ENCODE measurements around the gene PLEKHG1.

Gene PLEKHG1

DNA sequence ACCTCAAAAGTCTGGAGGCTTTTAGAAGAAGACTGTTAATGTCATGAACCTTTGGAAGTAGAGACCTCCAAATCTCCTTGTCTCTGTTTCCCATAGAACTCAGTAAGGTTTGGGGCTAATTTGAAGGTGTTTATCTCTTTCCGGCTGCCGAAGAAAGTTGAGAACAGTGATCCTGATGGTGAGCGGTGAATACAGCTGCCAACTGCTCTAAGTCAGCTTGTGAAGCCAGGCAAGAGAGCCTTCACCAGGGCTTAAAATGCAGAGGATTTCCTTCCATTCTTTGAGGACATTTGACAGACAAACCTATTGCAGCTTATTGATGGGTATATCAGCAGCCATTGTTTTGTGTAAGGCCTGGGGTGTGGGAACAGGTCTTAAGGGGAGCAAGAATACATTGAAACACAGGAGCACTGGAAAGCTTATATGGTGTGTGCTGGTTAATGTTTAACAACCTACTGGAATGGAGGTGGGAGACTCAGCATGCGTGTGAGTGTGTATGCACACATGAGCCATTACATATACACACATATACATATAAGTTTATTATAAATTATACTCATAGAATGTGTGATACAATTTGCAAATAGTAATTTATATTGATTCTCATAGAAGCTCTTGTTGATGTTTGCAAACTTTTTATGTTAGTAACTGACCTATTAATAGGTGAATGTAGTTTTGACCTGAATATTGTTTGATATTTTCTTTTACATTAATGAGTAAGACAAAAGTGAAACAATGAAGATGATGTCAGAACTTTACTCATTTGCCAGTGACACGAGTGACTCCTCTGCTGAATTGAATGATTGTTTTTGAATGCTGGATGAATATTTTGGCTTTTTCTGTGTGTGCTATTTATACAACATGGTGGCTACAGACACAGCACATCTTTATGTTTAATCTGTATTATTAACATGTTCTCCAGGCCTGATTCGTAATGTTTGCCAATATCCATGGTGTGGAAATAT, 18.1 kb downstream of the PLEKHG1 start:
- DNase-seq (ENCODE audit: low read depth, low spot score), result no peak
- no peak overlapping the region for H3K27ac ChIP-seq

DNA sequence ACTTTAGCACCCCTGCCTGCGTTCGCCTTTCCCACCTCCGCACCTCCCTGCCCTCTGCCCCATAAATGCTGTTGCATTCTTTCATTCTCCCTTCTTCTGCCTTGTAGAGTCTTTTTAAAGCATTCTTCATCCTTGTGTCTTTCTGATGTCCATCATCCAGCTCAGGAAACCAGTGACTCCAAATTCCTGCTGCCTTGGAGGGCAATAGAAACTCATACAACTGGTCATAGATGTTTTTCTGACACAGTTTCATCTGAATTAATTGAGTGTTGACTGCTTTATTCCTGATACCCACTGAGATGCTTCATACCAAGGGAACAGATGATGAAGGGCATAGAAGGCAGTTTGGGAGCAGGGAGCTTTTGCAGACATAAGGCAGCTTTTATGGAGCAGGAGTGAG, 19.6 kb downstream of the PLEKHG1 start:
- H3K27ac ChIP-seq, result no peak overlapping the region

DNA sequence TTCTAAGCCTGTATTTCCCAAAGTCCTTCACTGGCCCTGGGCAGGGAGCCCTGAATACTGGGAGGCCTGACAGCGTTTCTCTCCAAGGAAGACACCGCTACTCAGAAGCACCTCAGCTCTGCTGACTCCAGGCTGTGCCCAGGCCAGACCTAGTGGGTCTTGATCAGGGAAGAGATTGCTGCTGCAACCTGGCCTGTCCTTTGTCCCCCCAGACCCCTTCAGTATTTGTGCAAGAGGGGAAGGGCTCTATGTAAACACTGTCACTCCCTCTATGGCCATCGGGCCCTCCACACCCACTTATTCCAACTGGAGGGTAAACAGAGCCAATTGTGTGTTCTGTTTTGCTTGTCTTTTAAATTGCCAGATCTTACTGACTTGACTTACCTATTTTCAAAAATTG, 20.6 kb downstream of the PLEKHG1 start:
- H3K27ac ChIP-seq, result no peak overlapping the region

More for the DNA sequence above, 19.6 kb downstream of the PLEKHG1 start:
- DNase-seq (ENCODE audit: low read depth, low spot score), result no peak

DNA sequence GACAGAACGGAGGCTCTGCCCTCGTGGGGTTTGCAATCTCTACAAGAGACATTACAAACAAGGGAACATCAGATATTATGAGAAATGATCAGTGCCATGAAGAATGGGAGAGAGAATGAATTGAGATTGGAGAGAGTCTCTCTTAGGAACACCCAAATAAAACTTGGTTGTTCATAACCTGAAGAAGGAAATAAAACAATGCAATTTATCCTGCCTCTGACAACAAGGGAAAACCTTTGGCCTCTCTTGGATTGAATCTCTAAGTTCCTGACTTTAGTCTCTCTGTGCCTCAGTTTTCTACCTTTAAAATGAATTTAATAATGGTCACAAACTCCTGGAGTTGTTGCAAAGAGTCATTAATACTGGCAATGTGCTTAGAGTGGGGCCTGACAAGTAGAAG, 21.1 kb downstream of the PLEKHG1 start:
- DNase-seq (ENCODE audit: low read depth, low spot score), result no peak
- no peak overlapping the region for H3K27ac ChIP-seq

More for the DNA sequence above, 20.6 kb downstream of the PLEKHG1 start:
- DNase-seq (ENCODE audit: low read depth, low spot score), result no peak

DNA sequence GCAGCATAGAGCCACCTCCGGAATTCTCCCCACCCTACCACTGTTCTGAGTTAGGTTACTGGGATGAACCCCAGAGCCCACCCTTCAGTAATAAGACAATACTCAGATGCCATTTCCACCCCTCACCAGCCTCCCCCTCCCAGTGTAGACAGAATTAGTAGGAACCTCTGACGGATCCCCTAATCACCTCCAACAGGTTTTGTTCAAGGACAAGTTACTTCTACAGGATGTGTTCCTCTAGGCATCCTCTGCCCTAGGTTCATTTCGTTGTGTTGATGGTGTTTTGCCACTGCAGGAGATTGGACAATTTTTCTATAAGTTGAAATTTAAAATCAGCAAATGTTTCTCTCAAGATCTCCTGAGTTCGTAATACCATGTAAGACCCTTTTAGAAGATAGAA, 22.8 kb downstream of the PLEKHG1 start:
- DNase-seq (ENCODE audit: low read depth, low spot score), result no peak
- no peak overlapping the region for H3K27ac ChIP-seq

DNA sequence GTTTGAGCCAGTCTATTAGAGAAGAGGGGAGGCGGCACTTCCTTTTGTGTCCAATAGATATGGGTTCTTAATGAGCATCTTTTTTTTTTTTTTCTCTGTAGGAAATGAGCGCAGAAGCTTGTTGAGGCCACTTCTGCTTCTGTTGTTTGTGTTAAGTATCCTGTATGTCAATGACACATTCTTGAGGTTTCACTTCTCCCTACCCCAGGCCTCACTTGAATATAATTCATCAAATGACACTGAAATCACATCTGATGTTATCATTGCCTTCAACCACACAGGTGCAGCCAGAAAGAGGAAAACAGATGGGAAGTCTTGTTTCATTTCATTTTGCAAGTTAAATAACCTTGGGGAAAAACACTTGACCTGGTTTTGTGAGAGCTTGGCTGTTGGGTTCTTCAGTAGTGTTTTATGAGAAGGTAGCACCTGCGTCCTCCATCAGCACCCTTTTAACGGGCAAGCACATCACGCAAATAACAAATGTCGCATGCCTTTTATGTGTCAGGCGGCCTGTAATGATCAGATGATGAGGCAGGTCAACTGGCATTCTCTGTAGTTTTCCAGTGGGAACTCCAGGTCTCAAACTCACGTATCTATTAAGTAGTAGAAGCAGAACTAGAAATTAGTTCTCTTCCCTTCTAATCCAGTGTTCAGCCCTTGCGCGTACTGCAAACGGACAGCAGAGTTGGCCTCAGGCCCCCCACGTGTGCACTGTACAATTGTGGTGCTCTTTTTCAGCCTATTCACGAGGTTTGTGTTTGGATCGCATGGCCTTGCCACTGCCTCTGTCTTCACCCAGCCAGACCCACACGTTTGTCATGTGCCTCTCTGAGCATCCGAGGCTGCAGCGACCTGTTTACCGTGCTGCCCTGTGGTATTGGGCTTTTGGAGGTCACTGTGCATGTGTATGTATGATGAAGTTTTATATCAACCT, 23.5 kb downstream of the PLEKHG1 start:
- no peak overlapping the region for H3K27ac ChIP-seq
- no peak for DNase-seq (ENCODE audit: low read depth, low spot score)

DNA sequence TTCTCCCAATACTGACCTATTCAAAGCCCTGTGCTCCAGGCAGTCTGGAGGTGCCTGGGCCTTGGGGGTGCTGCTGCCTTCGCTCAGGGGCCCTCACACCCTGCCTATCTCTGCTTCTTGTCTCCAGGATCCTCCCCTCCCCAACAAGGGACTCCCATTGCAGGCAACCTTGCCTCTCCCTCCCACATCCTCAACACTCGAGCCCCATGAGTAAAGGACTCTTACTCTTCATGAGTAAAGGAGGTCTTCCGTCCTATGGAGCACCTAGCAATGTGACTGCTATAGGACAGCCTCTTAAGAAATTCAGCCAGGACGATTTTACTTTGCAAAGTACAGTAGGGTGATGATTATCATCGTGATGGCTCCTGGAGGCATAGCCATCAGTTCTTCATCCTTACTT, 24.5 kb downstream of the PLEKHG1 start:
- no peak for DNase-seq (ENCODE audit: low read depth, low spot score)
- H3K27ac ChIP-seq, result no peak overlapping the region

DNA sequence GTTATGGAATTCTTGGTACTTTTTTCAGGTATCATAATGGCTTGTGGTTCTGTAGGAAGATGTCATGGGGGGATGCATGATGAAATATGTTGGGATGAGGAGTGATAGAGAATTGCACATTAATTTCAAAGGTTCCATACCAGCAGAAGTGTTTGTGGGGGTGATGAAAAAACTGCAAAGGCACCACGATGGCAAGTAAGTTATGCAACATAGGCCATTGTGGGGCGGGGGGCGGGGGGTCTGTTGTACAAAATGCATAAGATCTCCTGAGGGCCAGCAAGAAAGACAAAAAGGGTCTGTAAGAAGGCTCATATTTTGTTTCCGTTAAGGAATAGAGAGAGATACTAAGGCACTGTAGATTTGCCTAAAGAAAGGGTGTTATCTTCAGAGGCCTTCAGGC, 26.2 kb downstream of the PLEKHG1 start:
- DNase-seq (ENCODE audit: low read depth, low spot score), result no peak
- no peak overlapping the region for H3K27ac ChIP-seq

DNA sequence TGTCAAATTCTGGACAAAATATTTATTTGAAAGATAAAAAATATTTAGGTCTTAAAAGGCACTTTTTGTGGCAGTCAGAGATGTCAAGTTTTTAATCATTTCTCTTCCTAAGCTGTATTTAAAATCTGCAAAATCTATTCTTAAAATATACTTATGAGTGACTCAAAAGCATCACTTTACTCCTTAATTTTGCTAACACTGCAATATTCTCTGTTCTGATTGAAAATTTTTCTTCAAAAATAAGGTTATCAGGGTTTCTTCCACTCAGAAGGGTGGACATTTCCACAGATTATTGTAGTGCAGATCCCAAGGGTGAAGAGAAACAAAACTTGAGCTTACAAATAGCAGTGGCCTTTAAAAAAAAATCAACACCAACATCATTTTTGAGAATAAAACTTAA, 27.5 kb downstream of the PLEKHG1 start:
- no peak overlapping the region for H3K27ac ChIP-seq
- DNase-seq (ENCODE audit: low read depth, low spot score), result no peak

DNA sequence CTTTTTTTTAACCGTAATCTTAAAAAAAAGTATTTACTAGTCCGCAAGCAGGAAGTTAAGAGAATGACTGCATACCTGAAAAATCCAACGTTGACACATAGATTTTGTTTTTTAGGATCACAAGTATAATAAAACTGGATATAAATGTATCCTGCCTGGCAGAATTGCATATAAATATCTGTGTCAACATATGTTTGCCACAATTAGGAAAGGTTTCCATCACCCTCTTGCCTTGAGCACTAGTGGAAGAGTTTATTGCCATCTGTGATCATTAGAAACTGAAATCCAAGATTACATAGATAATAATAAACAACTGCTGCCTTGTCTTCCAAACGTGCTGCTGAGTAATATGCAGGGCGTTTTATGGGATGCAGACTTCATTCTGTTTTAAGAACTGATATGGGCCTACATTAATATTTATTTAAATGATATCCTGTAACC, 27.9 kb downstream of the PLEKHG1 start:
- no peak for DNase-seq (ENCODE audit: low read depth, low spot score)
- H3K27ac ChIP-seq, result no peak overlapping the region

DNA sequence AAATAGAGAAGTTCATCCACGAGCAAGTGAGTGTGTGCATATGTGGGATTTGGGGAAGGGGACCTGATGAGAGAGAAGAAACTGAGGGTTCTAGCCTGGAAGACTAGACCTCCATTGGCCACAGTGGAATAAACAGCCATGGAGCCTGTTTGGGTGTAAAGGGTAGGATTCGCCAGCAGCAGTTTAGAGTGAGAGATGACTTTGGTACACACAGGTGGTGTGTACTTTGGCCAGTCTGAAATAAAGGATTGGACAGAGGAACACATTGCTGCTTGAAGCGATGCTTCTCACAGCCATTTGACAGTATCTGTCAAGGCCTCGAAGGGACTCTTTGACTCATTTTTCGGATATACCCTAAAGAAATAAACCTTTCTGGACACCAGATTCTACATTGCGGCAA, 29.2 kb downstream of the PLEKHG1 start:
- H3K27ac ChIP-seq, result no peak overlapping the region
- DNase-seq (ENCODE audit: low read depth, low spot score), result no peak

DNA sequence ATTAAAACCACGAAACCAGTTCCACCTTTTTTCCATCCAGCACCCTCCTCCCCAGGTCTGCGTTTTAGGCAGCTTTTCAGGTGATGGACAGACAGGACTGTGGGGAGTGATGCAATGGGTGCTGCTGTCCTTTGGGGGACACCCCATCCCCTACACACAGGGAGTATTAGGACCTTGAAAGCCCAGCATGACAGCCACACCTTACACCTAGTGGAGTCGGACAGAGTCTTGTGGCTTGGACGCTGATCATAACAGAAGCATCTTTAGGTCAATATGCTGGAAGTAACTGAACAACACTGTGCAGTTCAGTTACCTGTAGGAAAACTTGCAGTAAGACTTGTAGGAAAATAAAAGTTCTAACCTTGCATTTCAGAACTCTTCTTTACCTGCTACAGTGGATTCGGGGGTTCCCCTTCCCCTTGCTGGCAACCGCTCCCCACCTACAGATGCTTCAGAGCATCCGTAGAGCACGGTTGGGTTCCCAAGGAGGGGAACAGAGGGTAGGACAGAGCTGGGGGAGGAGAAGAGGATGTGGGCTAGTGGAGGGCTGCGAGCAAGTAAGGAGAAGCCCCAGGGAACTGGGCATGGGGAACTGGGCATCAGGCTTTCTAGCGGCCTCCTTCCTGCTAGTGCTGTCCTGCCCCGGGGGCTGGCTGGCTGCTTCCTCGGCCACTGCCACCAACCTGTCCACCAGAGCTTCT, 31.7 kb downstream of the PLEKHG1 start:
- DNase-seq (ENCODE audit: low read depth, low spot score), result no peak

DNA sequence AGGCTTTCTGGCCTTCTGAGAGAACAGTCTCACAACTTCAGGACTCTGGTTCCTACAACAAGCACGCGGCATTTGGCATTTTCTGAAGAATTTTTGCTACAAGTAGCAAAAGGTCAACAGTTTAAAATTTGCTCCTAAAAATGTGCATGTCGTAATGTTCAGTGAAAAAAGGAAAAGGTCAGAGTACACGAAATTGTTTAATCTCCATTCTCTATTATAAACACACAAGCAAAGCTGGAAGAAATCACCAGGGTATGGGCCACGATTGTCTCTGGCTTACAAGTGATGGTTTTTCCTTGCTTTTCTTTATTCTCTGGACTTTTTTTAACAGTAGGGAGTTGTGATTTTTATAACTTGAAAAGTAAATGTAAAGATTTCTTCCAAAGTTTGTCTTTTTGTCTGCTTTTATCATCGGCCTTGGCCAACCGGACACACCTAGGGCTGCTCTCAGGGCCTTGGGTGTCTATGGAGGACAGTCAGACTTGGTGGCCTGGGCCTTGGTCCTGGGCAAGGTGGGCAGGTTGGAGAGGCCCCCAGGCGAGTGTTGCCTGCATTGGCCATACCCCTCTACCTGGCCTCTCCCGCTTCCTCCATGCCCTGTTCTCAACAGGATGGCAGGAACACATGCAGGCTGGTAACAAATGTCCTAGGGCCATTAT, 32.4 kb downstream of the PLEKHG1 start:
- no peak for DNase-seq (ENCODE audit: low read depth, low spot score)
- no peak overlapping the region for H3K27ac ChIP-seq

More for the DNA sequence above, 31.7 kb downstream of the PLEKHG1 start:
- H3K27ac ChIP-seq, result no peak overlapping the region

DNA sequence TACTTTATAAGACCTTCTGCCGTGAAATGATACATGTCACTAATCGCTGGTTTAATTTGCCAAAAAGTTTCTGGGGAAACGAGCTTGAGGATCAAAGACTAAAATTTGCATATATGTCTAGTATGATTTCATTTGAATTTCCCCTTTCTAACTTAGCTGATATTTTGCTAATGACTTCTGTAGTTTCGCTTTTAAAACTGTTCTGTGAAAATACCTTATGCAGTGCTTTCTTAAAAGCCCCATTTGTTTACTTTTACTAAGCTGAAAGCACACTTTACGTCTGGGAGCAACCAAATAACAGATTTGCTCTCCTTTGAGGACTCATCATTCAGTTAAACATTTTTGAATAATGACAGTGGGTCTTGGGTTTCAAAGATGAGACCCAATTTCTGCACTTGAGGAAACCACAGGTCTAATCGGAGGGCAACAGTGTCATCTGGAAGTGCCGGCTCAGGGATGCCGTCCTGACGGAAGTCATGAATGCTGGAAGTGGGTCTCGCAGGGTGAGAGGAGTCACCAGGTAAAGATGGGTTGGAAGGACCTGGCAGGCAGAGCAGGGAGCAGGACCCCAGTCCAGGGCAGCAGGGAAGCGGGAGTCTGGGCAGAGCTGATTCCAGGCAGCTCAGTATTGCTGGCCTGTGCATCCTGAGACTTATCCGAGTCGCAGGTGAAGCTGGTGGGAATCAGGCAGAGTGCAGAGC, 33.2 kb downstream of the PLEKHG1 start:
- DNase-seq (ENCODE audit: low read depth, low spot score), result no peak
- H3K27ac ChIP-seq, result no peak overlapping the region

DNA sequence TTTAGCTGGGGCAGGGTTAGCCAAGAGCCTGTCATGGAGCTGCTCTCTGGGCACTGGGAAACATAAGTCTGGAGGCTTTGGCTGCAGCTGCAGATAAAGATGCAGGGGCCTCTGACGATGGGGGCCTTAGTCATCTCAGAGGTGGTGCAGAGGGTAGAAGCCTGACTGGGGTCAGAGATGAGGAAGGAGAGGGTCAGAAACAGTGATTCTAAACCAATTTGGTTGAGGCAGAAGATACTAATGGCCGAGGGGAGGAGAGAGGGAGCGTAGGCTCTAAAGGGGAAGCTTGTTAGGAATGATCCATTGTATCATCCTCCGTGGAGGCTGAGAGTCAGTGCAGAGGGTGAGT, 33.8 kb downstream of the PLEKHG1 start:
- DNase-seq (ENCODE audit: low read depth, low spot score), result no peak
- H3K27ac ChIP-seq, result no peak overlapping the region

DNA sequence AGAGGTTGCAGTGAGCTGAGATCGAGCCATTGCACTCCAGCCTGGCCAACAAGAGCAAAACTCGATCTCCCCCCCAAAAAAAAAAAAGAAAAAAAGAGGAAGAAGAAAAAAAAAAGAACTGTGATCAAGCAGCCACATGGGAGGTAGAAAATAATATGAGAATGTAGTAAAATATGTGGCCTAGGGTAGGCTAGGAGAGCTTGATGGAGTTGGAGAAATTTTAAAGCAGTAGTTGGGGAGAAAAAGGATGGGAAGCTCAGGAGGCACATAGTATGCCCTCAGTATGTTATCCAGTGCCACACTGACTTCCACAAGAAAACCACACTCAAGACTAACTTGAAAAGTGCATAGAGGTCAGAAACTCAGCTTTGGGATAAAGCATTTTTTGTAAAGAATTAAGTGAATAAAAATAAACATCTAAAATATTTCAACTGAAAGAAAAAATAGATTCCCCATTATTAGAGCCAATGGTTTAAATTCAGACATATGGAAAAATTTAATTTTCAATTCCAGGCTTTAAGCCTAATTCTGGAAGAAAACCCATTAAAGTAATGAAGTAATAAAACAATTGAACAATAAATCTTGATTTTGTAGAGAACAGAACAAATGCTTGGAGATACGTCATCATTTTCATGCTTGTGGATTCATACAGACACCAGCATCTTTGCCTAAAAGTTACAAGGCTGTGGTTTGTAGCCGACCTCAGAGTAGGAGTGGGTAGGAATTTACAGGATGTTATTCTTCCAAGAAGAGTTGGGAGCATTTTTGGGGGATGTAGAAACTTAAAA, 34.7 kb downstream of the PLEKHG1 start:
- no peak for DNase-seq (ENCODE audit: low read depth, low spot score)
- no peak overlapping the region for H3K27ac ChIP-seq

DNA sequence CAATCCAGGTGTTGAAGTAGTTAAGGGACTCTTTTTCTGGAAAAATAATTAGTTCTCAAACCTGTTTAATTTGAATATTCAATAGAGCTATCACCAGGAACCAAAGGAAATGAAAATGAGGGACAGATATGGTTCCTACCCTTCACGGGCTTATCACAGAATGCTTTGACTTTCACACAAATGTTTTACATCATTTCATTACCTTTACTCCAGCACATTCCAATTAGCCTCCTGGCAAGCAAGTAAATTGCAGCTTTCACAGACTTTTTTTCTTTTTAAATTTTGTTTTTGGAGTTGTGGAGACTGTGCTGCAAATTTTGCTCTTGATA, 35.2 kb downstream of the PLEKHG1 start:
- H3K27ac ChIP-seq, result no peak overlapping the region
- no peak for DNase-seq (ENCODE audit: low read depth, low spot score)

DNA sequence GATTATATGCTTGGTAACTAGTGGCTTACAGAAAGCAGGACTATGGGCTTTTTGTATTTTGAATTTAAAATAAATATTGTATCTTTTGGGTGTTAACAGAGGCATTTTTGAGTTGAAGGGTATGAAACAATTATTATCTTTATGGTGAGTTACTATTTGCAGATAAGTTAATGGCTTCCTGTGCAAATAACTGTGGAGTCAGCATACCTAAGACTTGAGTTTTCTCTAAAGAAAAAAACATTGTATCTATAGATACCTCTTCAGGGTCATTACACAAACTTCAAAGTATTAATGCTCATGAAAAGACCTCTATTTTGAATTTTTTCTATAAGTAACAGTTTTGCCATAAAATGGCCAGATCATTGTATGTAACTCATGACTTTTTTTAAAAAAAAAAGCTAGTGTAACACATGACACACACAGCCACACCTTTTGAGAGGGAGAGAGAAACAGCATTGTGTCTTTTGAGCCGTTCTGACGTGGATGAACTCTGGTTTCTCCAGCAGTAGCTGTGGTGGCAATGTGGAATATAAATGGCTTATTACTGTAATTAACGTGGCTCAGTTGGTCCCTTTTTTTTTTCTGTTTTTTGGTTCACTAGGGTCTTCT, 36.3 kb downstream of the PLEKHG1 start:
- H3K27ac ChIP-seq, result no peak overlapping the region
- no peak for DNase-seq (ENCODE audit: low read depth, low spot score)

Measured in epithelial cell of prostate (primary cell).